GM06990 (cell line): ENCODE results near the gene MUC3A.

Source experiments
- DNase-seq: peaks from one replicate; pipeline ENCODE4 v3.0.0-alpha.2; 2011; ENCODE audit not compliant: insufficient read length; ENCODE audit errors: extremely low read depth
- H3K27me3 ChIP-seq: replicated peaks from 2 replicates; pipeline ENCODE4 v1.6.0; 2011; ENCODE audit warnings: low read length; ENCODE audit not compliant: control insufficient read depth, insufficient read depth
- H3K36me3 ChIP-seq: 2 replicates; pipeline ENCODE4 v1.5.1; 2011; ENCODE audit warnings: low read length; ENCODE audit not compliant: control insufficient read depth, insufficient read depth
- H3K4me3 ChIP-seq: replicated peaks from 2 replicates; pipeline ENCODE4 v1.5.1; 2011; ENCODE audit warnings: low read depth, mild to moderate bottlenecking, control low read depth, low read length
- CTCF ChIP-seq: IDR thresholded peaks from 2 replicates; pipeline ENCODE4 v1.5.1; 2011; ENCODE audit warnings: low read length, control low read depth, mild to moderate bottlenecking, inconsistent platforms; ENCODE audit not compliant: insufficient read depth, poor library complexity, severe bottlenecking

MUC3A gene

GRCh38 chr7:100951888-100952560 lies 2.7 kb downstream of the MUC3A start:
- TF ChIP-seq CTCF: no peak
- Histone ChIP-seq H3K27me3 (peaks cover 3% of the 10 kb centered on the region), H3K36me3 (no peaks in the 10 kb centered on the region), H3K4me3 (no peak overlapping the region)
- no peak for DNase-seq

- Histone ChIP-seq H3K36me3 (no peaks in the 10 kb centered on the region), H3K4me3 (no peak overlapping the region), H3K27me3 (peaks cover 3% of the 10 kb centered on the region)
- TF ChIP-seq CTCF: no peak
- DNase-seq: no peak
Measured at GRCh38 chr7:100952641-100953040, 3.3 kb downstream of the MUC3A start.

GRCh38 chr7:100957832-100958421 lies 8.6 kb downstream of the MUC3A start:
- peaks cover 1% of the 10 kb centered on the region; the same call in 1 of the 2 replicates for H3K27me3 ChIP-seq
- no peak for TF ChIP-seq CTCF
- no peak overlapping the region for H3K4me3 ChIP-seq
- DNase-seq: no peak
- H3K36me3 ChIP-seq: no peaks in the 10 kb centered on the region

- Histone ChIP-seq H3K36me3 (no peaks in the 10 kb centered on the region), H3K27me3 (peaks cover 1% of the 10 kb centered on the region), H3K4me3 (no peak overlapping the region)
- no peak for DNase-seq
- no peak for TF ChIP-seq CTCF
Measured at GRCh38 chr7:100959894-100960293, 10.6 kb downstream of the MUC3A start.

GRCh38 chr7:100962537-100962936 lies 13.2 kb downstream of the MUC3A start:
- no peaks in the 10 kb centered on the region for H3K36me3 ChIP-seq
- H3K27me3 ChIP-seq: peaks cover 10% of the 10 kb centered on the region
- no peak overlapping the region for H3K4me3 ChIP-seq
- no peak for DNase-seq
- TF ChIP-seq CTCF: no peak
